HG03064 (cell line): ENCODE measurements around the gene RAVER1.
"Not testable (repeated sequence)": the region's sequence is repeated elsewhere in the genome, so short reads cannot be mapped to it uniquely, and the experiment has no call there.

Experiments
- ATAC-seq: cut with Tn5 transposase; IDR thresholded peaks from one replicate; pipeline ENCODE4 v1.9.1; 2021; ENCODE audit warnings: low read depth; ENCODE audit not compliant: unreplicated experiment

RAVER1 gene

GRCh38 chr19:10332965-10333757, at the start of gene RAVER1:
Gene RAVER1 (minus strand): TSS chr19:10333529. CDS start chr19:10333507, 22 bp downstream.
- ATAC-seq, result peak; percentile 71

- not testable (repeated sequence) for ATAC-seq
These were observed 49.8 kb upstream of the RAVER1 start for GRCh38 chr19:10383223-10383499.

- ATAC-seq, result peak; percentile 87
These were observed 47.2 kb upstream of the RAVER1 start, which contains the start of gene TYK2 for GRCh38 chr19:10380313-10381102. Gene TYK2 (minus strand): TSS chr19:10380572. CDS start chr19:10378406, 2,166 bp downstream.

- no peak for ATAC-seq
These were observed 46.6 kb upstream of the RAVER1 start for GRCh38 chr19:10379880-10380312.

DNA sequence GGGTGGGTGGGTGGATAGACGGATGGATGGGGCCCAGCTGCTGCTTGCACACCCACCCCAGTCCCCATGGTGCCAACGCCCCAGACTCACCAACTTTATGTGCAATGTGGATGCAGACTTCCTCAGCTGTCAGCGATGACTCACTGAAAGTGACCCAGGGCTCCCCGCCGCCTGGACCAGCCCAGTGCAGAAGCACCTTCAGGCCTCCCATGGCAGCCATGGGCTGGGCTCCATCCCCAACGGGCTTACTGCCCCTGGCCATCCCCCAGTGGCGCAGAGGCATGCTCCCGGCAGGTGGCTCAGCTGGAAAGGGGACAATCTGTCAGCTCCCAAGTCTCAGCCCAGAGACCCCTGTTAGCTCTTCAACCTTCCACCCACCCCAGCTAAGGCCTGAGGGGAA, 44.8 kb upstream of the RAVER1 start:
- ATAC-seq, result no peak

DNA sequence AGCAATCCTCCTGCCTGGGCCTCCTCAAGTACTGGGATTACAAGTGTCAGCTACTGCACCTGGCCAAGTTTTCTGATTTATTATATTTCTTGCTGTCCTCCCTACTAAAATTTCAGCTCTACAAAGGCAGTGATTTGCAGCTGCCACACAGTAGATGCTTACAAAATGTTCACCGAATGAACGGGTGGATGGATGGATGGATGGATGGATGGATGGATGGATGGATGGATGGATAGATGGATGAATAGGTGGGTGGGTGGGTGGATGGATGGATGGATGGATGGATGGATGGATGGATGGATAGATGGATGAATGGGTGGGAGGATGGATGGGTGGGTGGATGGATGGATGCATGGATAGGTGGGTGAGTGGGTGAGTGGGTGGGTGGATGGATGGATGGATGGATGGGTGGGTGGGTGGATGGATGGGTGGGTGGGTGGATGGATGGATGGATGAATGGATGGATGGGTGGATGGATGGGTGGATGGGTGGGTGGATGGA, 43.9 kb upstream of the RAVER1 start:
- not testable (repeated sequence) for ATAC-seq

DNA sequence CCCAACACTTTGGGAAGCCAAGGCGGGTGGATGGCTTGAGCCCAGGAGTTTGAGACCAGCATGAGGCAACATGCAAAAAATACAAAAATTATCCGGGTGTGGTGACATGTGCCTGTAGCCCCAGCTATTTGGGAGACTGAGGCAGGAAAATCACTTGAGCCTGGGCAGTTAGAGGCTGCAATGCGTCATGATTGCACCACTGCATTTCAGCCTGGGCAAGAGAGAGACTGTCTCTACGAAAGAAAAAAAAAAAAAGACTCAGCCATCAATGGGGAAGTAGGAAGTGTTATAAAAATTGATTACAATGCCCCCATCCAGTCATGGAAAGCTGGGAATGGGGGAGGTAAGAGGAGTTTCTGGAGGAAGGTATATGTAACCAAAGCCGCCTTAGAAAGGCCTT, 41.6 kb upstream of the RAVER1 start:
- ATAC-seq, result no peak

- ATAC-seq, result no peak
These were observed 39.4 kb upstream of the RAVER1 start for GRCh38 chr19:10372690-10373089.

GRCh38 chr19:10368101-10368803, 34.9 kb upstream of the RAVER1 start:
- ATAC-seq, result no peak

- ATAC-seq, result not testable (repeated sequence)
These were observed 33.7 kb upstream of the RAVER1 start for GRCh38 chr19:10366950-10367512.

DNA sequence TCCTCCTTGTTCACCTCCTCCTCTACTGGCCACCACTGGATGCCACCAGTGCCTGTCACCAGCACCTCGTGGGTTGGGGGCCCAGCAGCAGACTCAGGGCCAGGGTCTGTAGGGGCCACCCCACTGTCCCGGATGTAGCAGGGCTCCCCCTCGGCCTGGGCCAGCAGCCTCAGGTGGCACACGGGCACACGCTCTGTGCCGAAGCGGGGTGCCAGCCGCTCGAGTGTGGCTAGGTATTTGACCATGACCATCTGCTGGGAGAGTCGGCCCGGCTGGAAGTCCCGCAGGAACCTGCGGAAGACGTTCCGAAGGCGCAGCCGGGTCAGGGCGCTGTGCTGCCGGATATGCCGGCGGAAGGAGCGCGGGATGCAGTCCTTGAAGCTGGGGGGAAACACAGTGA, 32.2 kb upstream of the RAVER1 start:
- ATAC-seq, result no peak

DNA sequence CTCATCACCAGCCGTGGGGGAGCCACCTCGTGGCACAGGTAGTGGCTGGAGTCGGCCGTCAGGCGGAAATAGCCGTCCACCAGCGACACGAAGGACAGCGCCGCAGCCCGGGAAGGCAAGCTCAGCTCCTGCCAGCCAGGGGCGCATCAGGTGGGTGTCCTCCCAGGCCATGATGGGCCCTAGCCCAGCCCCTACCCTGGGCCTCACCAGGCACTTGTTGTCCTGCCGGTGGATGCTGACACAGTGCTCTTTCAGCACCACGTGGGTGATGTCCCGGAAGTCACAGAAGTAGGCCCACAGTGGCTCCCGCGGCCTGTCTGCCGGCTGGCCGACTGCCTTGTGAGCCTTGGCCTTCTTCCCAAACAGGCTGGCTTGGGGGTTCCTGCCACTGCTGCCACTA, 31.3 kb upstream of the RAVER1 start:
- no peak for ATAC-seq

DNA sequence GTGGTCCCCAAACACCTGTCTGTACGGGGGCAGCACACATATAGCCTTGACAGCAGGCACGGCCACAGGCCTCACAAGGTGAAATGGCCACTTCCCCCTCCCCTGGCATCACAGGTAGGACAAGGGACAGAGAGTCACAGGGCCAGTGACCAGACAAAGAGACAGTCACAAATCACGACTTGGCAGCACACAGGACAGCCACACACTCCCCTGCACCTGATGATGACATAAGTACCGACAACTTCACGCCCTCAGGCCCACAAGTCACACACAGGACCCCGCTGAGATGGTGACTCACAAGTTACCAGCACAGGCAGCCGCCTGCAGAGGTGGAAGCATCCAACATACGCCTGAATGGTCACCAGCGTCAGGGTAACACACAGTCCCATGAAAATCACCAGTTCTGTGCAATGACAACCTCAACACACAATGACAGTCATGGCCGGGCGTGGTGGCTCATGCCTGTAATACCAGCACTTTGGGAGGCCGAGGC, 30.5 kb upstream of the RAVER1 start:
- ATAC-seq, result no peak

DNA sequence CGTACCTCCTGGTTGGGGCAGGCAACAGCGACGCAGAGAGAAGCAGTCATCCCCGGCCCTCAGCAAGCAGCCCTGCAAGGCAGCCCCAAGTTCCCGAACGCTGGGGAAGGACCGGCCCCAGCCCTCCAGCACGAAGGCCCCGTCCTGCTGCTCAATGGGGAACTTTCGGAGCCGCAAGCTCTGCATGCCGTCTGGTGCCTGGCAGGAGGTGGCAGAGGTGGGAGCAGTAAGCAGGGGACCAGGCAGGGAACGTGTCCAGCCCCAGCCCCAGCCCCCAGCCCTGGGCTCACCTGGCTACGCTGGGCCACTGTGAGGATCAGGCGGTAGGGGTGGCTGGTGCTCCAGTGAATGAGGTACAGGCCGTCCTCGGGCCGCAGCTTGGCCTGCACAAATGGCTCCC, 28.9 kb upstream of the RAVER1 start:
- ATAC-seq, result no peak

GRCh38 chr19:10361569-10362011, 28.3 kb upstream of the RAVER1 start:
- ATAC-seq, result no peak

DNA sequence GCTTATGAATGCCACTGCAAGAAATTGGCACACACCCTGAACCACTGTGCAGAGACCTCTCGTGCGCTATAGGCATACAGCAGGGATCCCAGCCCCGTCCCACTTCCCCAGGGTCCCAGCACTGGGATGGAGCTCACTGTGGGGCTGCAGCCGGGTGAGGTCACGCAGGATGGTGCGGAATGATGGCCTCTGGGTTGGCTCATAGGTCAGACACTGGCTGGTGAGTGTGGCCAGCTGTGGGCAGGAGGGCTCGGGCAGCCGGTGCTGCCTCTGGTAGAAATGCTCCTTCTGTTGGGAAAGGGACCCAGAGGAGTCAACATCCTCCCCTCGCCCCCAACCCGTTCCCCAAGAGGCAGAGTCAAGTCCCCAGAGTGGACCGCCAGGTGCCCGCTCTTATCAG, 23.1 kb upstream of the RAVER1 start:
- ATAC-seq, result no peak

DNA sequence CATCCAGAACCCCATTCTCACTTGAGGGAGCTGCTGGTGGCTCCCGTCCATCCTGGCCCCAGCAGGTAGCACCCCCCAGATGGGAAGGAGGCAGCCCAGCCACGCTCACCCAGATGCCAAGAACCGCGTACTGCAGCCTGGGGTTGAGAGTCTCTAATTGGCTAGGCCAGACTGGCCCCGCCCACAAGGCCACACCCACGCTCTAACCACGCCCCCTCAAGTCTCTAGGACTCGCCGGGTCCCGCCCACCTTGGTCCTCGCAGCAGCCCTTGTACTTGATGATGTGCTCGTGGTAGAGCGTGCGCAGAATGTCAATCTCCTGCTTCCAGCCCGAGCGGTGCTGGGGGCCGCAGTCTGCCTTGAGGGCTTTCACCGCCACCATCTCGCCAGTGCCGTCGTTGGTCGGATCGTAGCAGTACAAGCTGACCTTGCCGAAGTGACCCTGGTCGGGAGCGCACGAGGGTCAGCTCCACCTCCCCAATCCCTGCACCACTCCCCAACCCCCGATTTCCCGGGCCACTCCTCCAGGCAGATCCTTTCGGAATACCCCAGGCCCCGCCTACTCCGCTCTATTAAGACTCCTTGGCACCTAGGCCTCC, 20.6 kb upstream of the RAVER1 start:
- ATAC-seq, result no peak

DNA sequence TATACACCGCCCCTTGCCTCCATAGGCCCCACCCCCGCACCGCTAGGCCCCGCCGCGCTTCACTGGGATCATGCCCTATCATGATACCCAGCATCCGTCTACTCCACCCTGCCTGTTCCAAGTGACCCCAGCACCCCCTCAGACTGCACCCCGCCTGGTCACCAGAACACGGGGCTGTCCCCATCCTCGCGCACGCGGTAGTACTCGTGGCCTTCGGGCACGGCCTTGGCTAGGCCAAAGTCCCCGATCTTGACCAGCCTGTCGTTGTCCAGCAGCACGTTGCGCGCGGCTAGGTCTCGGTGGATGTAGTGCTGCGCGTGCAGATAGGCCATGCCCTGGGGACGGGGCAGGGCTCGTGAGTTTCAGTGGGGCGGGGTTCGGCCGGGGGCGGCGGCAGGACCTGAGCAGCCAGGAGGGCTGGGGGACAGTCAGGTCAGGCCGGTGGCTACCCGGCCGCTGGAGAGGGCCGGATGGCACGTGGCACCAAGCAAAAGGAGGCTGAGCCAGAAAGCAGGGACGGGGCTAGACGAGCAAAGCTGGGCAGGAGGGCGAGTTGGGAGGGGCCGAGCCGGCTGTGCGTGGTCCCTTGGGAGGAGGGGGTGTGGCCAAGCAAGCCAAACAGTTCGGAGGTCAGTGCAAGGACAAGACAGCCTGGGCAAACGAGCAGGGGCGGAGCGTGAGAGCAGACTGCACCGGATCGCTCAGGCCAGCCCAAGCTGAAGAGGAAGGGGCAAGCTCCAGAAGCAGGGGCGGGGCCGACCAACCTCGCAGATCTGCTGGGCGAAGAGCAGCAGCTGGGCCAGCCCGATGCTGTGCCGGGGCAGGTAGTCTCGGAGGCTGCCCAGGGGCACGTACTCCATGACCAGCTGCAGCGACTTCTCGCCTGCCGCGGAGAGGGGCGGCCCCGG, 19.7 kb upstream of the RAVER1 start:
- ATAC-seq, result no peak

DNA sequence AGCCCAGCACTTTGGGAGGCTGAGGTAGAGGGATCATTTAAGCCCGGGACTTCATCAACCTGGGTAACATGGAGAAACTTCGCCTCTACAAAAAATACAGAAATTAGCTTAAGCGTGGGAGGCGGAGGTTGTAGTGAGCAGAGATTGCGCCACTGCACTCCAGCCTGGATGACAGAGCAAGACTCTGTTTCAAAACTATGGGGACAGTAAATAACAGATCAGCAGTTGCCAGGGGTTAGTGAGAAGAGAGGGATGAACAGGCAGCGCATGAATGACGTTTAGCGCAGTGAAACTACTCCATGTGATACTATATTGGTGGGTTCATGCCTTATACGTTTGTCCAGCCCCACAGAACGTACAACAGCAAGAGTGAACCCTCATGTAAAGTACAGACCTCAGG, 13.2 kb upstream of the RAVER1 start:
- ATAC-seq, result no peak
